ENCODE data around the gene CCND2.
A peak's percentile ranks its signal among the peaks of the same experiment; 100 is the strongest.

The CCND2 gene

DNA sequence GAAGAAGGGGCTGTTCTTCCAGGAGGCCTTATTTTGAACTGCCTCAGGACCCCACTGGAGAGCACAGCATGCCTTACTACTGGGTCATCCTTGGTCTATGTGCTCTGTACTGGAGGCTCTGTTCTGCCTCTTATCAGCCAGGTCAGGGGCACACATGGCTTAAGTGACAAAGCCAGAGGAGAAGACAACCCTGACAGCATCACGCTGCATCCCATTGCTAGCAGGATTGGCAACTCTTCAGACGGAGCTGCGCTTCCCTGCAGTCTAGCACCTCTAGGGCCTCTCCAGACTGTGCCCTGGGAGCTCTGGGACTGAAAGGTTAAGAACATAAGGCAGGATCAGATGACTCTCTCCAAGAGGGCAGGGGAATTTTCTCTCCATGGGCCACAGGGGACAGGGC is 30.2 kb downstream of the CCND2 start:
- H3K27me3 ChIP-seq (ENCODE audit: insufficient read depth, low read length, poor library complexity, severe bottlenecking): no peaks in the 10 kb centered on the region
- TF ChIP-seq, protein P1, sequence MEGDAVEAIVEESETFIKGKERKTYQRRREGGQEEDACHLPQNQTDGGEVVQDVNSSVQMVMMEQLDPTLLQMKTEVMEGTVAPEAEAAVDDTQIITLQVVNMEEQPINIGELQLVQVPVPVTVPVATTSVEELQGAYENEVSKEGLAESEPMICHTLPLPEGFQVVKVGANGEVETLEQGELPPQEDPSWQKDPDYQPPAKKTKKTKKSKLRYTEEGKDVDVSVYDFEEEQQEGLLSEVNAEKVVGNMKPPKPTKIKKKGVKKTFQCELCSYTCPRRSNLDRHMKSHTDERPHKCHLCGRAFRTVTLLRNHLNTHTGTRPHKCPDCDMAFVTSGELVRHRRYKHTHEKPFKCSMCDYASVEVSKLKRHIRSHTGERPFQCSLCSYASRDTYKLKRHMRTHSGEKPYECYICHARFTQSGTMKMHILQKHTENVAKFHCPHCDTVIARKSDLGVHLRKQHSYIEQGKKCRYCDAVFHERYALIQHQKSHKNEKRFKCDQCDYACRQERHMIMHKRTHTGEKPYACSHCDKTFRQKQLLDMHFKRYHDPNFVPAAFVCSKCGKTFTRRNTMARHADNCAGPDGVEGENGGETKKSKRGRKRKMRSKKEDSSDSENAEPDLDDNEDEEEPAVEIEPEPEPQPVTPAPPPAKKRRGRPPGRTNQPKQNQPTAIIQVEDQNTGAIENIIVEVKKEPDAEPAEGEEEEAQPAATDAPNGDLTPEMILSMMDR (conservative IDR thresholded peaks at IDR 0.05; ENCODE audit: low read length): no peak
- no peak for TF ChIP-seq EZH2phosphoT487 (IDR thresholded peaks at IDR 0.05; ENCODE audit: borderline replicate concordance)
- H3K79me2 ChIP-seq (ENCODE audit: insufficient read depth, low read length): no peaks in the 10 kb centered on the region
- no peaks in the 10 kb centered on the region for H3K9me2 ChIP-seq (replicated peaks; ENCODE audit: low read depth, low read length)
- no peaks in the 10 kb centered on the region for H3F3A ChIP-seq (ENCODE audit: low read depth)
- H4K20me1 ChIP-seq (ENCODE audit: insufficient read depth, low read length, poor library complexity, severe bottlenecking): no peaks in the 10 kb centered on the region
- H3K36me3 ChIP-seq (ENCODE audit: insufficient read depth, low read length): no peaks in the 10 kb centered on the region; the same call in 1 of the 2 replicates
- H2AFZ ChIP-seq (ENCODE audit: low read length): no peak overlapping the region
- no peak overlapping the region for H3K4me3 ChIP-seq (ENCODE audit: low read length, poor library complexity, severe bottlenecking)
- H3K9me3 ChIP-seq (ENCODE audit: insufficient read depth, low read depth, low read length): no peaks in the 10 kb centered on the region
- no peak overlapping the region for H3K9ac ChIP-seq (ENCODE audit: low read depth, low read length, poor library complexity, severe bottlenecking)
- no peaks in the 10 kb centered on the region for H3K4me1 ChIP-seq (ENCODE audit: insufficient read depth, low read length, poor library complexity, severe bottlenecking)
- H3K4me2 ChIP-seq (ENCODE audit: low read depth, low read length, poor library complexity, severe bottlenecking): no peak overlapping the region

DNA sequence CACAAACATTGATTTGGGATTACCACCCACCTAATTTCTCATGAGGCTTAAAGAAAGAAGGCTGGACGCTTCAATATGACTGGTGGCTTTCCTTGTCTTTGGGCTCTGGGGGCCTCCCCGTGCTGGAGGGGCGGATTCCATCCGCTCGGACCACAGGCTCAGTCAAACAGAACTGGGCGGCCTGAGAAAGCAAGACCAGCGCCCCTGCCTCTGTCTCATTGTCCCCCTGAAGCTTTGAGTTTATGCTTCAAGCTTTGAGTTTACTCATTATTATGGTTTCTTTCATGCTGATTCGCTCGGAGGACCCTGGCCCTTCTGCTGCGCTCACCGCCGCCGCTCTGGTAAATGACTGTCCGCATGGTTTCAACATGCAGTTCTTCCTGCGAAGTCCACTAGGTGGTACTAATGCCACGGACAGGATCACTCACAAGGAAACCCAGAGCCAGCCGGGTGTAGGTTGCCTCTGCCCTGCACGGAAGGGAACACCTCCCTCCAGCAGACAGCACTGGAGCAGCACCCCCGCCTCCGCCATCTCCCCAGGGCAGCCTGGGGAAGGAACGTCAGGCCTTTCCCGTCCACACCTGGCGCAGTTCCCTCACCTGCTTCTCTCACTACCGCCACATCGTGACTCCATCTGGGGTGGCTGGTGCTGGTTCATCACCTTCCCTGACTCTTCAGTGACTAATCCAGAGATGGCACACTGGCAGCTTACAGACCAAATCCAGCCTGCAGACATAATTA is 34.2 kb downstream of the CCND2 start:
- no peaks in the 10 kb centered on the region for H3K79me2 ChIP-seq (ENCODE audit: insufficient read depth, low read length)
- H3K4me2 ChIP-seq (ENCODE audit: low read depth, low read length, poor library complexity, severe bottlenecking): no peak overlapping the region
- no peaks in the 10 kb centered on the region for H3K4me1 ChIP-seq (ENCODE audit: insufficient read depth, low read length, poor library complexity, severe bottlenecking)
- H3F3A ChIP-seq (ENCODE audit: low read depth): no peaks in the 10 kb centered on the region
- H2AFZ ChIP-seq (ENCODE audit: low read length): no peak overlapping the region
- H3K9ac ChIP-seq (ENCODE audit: low read depth, low read length, poor library complexity, severe bottlenecking): no peak overlapping the region
- TF ChIP-seq EZH2phosphoT487 (IDR thresholded peaks at IDR 0.05; ENCODE audit: borderline replicate concordance): no peak
- TF ChIP-seq, protein P1 (conservative IDR thresholded peaks at IDR 0.05; ENCODE audit: low read length): peak; percentile 45; the same call in 1 of the 2 replicates
- H3K27me3 ChIP-seq (ENCODE audit: insufficient read depth, low read length, poor library complexity, severe bottlenecking): no peaks in the 10 kb centered on the region
- H3K36me3 ChIP-seq (ENCODE audit: insufficient read depth, low read length): no peaks in the 10 kb centered on the region; the same call in 1 of the 2 replicates
- H3K4me3 ChIP-seq (ENCODE audit: low read length, poor library complexity, severe bottlenecking): no peak overlapping the region
- no peaks in the 10 kb centered on the region for H4K20me1 ChIP-seq (ENCODE audit: insufficient read depth, low read length, poor library complexity, severe bottlenecking)
- no peaks in the 10 kb centered on the region for H3K9me2 ChIP-seq (replicated peaks; ENCODE audit: low read depth, low read length)
- no peaks in the 10 kb centered on the region for H3K9me3 ChIP-seq (ENCODE audit: insufficient read depth, low read depth, low read length)

DNA sequence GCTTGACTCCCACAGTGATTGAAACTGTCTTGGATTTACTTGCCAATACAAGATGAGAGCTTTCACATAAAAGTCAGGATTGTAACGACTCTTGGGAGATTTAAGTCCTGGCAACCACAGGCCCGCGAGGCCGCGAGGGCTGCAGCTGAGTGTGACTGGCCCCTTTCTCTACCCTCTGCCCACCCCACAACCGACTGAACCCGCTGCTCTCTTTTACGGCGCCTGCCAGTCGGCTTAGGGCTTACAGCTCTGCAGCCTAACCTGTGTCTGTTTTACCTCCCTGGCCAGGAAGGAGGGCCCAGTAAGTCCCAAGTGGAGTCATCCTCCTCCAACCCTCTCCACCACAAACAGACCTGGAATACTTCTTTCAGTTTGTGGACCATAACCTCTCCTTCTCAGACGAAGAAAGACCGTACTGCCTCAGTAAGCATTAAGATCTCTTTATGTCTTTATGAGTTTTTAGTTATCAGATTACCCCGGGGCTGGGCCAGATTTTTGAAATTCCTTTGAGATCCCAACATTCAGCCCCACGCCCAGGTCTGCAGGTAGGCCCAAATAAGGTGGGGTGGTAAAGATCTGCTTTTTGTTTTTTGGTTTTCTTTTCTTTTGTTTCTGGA is 34.9 kb downstream of the CCND2 start:
- H3F3A ChIP-seq (ENCODE audit: low read depth): no peaks in the 10 kb centered on the region
- no peaks in the 10 kb centered on the region for H3K79me2 ChIP-seq (ENCODE audit: insufficient read depth, low read length)
- no peaks in the 10 kb centered on the region for H3K4me1 ChIP-seq (ENCODE audit: insufficient read depth, low read length, poor library complexity, severe bottlenecking)
- H4K20me1 ChIP-seq (ENCODE audit: insufficient read depth, low read length, poor library complexity, severe bottlenecking): no peaks in the 10 kb centered on the region
- TF ChIP-seq, protein P1 (conservative IDR thresholded peaks at IDR 0.05; ENCODE audit: low read length): no peak
- no peak for TF ChIP-seq EZH2phosphoT487 (IDR thresholded peaks at IDR 0.05; ENCODE audit: borderline replicate concordance)
- no peak overlapping the region for H3K9ac ChIP-seq (ENCODE audit: low read depth, low read length, poor library complexity, severe bottlenecking)
- H3K9me2 ChIP-seq (replicated peaks; ENCODE audit: low read depth, low read length): no peaks in the 10 kb centered on the region
- no peaks in the 10 kb centered on the region for H3K9me3 ChIP-seq (ENCODE audit: insufficient read depth, low read depth, low read length)
- no peak overlapping the region for H3K4me3 ChIP-seq (ENCODE audit: low read length, poor library complexity, severe bottlenecking)
- H3K36me3 ChIP-seq (ENCODE audit: insufficient read depth, low read length): no peaks in the 10 kb centered on the region; the same call in 1 of the 2 replicates
- no peak overlapping the region for H2AFZ ChIP-seq (ENCODE audit: low read length)
- no peak overlapping the region for H3K4me2 ChIP-seq (ENCODE audit: low read depth, low read length, poor library complexity, severe bottlenecking)
- no peaks in the 10 kb centered on the region for H3K27me3 ChIP-seq (ENCODE audit: insufficient read depth, low read length, poor library complexity, severe bottlenecking)

Measured in Loucy (cell line).